Memory B cell (primary cell): Measurements from ENCODE around the gene GALNT17.

Experiments
- ATAC-seq: fragments of 150-1000 bp; cut with Tn5 transposase; 2 replicates; pipeline ENCODE4 v1.10.0; 2021; ENCODE audit warnings: low read depth, mild to moderate bottlenecking, moderate library complexity
- DNase-seq, 2 donors: peaks; one replicate each; pipeline ENCODE4 v3.0.0; 2022; ENCODE audit warnings: low spot score in 2 of 2
- H3K27ac Mint-ChIP-seq: one replicate; pipeline ENCODE4 v1.8.0; 2022; ENCODE audit warnings: mild to moderate bottlenecking, moderate library complexity, mixed read lengths
- H3K27me3 Mint-ChIP-seq: one replicate; pipeline ENCODE4 v1.8.0; 2022; ENCODE audit warnings: mixed read lengths
- H3K36me3 Mint-ChIP-seq: one replicate; pipeline ENCODE4 v1.8.0; 2022; ENCODE audit warnings: mild to moderate bottlenecking, mixed read lengths
- H3K4me1 Mint-ChIP-seq: one replicate; pipeline ENCODE4 v1.8.0; 2022; ENCODE audit warnings: mixed read lengths
- H3K4me3 Mint-ChIP-seq: one replicate; pipeline ENCODE4 v1.8.0; 2022; ENCODE audit warnings: mild to moderate bottlenecking, moderate library complexity, mixed read lengths
- H3K9me3 Mint-ChIP-seq: one replicate; pipeline ENCODE4 v1.8.0; 2022; ENCODE audit warnings: mixed read lengths

GALNT17 gene

GRCh38 chr7:71453630-71454029 lies 321.7 kb downstream of the GALNT17 start:
- H3K36me3 Mint-ChIP-seq, result no peaks in the 10 kb centered on the region
- H3K4me3 Mint-ChIP-seq, result no peak overlapping the region
- DNase-seq (no peak), ATAC-seq (no peak)
- H3K27me3 Mint-ChIP-seq, result no peaks in the 10 kb centered on the region
- no peaks in the 10 kb centered on the region for H3K9me3 Mint-ChIP-seq
- no peaks in the 10 kb centered on the region for H3K4me1 Mint-ChIP-seq
- no peak overlapping the region for H3K27ac Mint-ChIP-seq

GRCh38 chr7:71454981-71455380 lies 323.0 kb downstream of the GALNT17 start:
- DNase-seq (no peak), ATAC-seq (no peak)
- H3K4me1 Mint-ChIP-seq, result no peaks in the 10 kb centered on the region
- H3K4me3 Mint-ChIP-seq, result no peak overlapping the region
- no peaks in the 10 kb centered on the region for H3K36me3 Mint-ChIP-seq
- no peaks in the 10 kb centered on the region for H3K27me3 Mint-ChIP-seq
- H3K9me3 Mint-ChIP-seq, result no peaks in the 10 kb centered on the region
- no peak overlapping the region for H3K27ac Mint-ChIP-seq

- no peak overlapping the region for H3K27ac Mint-ChIP-seq
- H3K27me3 Mint-ChIP-seq, result no peaks in the 10 kb centered on the region
These were observed 325.1 kb downstream of the GALNT17 start for GRCh38 chr7:71457021-71457420.

GRCh38 chr7:71457846-71458590 lies 326.1 kb downstream of the GALNT17 start:
- Mint-ChIP-seq H3K27ac (no peak overlapping the region), H3K36me3 (no peaks in the 10 kb centered on the region), H3K4me3 (no peak overlapping the region), H3K9me3 (peaks cover 2% of the 10 kb centered on the region), H3K27me3 (no peaks in the 10 kb centered on the region), H3K4me1 (no peaks in the 10 kb centered on the region)
- DNase-seq, result no peak
- ATAC-seq, result no peak

More at GRCh38 chr7:71457021-71457420, 325.1 kb downstream of the GALNT17 start:
- ATAC-seq (no peak), DNase-seq (no peak)
- Mint-ChIP-seq H3K9me3 (no peaks in the 10 kb centered on the region), H3K4me1 (no peaks in the 10 kb centered on the region), H3K36me3 (no peaks in the 10 kb centered on the region), H3K4me3 (no peak overlapping the region)

- Mint-ChIP-seq H3K4me3 (no peak overlapping the region), H3K9me3 (peaks cover 2% of the 10 kb centered on the region), H3K27ac (no peak overlapping the region), H3K27me3 (no peaks in the 10 kb centered on the region), H3K36me3 (no peaks in the 10 kb centered on the region), H3K4me1 (no peaks in the 10 kb centered on the region)
- ATAC-seq (no peak), DNase-seq (no peak)
These were observed 327.2 kb downstream of the GALNT17 start for GRCh38 chr7:71459132-71459531.

GRCh38 chr7:71461572-71461971 lies 329.6 kb downstream of the GALNT17 start:
- H3K36me3 Mint-ChIP-seq, result no peaks in the 10 kb centered on the region
- no peak for ATAC-seq
- DNase-seq, result no peak
- no peak overlapping the region for H3K27ac Mint-ChIP-seq
- no peaks in the 10 kb centered on the region for H3K4me1 Mint-ChIP-seq
- H3K4me3 Mint-ChIP-seq, result no peak overlapping the region
- no peaks in the 10 kb centered on the region for H3K27me3 Mint-ChIP-seq
- H3K9me3 Mint-ChIP-seq, result peaks cover 5% of the 10 kb centered on the region

GRCh38 chr7:71465741-71466189 lies 333.8 kb downstream of the GALNT17 start:
- no peaks in the 10 kb centered on the region for H3K4me1 Mint-ChIP-seq
- DNase-seq, result no peak
- H3K27ac Mint-ChIP-seq, result no peak overlapping the region

GRCh38 chr7:71466448-71467145 lies 334.7 kb downstream of the GALNT17 start:
- H3K27ac Mint-ChIP-seq, result no peak overlapping the region
- no peak for DNase-seq

More at GRCh38 chr7:71465741-71466189, 333.8 kb downstream of the GALNT17 start:
- Mint-ChIP-seq H3K4me3 (no peak overlapping the region), H3K27me3 (no peaks in the 10 kb centered on the region), H3K36me3 (no peaks in the 10 kb centered on the region), H3K9me3 (peaks cover 10% of the 10 kb centered on the region)
- ATAC-seq, result no peak

GRCh38 chr7:71470326-71470725 lies 338.4 kb downstream of the GALNT17 start:
- Mint-ChIP-seq H3K4me1 (no peaks in the 10 kb centered on the region), H3K27ac (no peak overlapping the region), H3K36me3 (no peaks in the 10 kb centered on the region), H3K27me3 (no peaks in the 10 kb centered on the region), H3K4me3 (no peak overlapping the region), H3K9me3 (peaks cover 11% of the 10 kb centered on the region)
- no peak for DNase-seq
- ATAC-seq, result no peak

More at GRCh38 chr7:71466448-71467145, 334.7 kb downstream of the GALNT17 start:
- no peaks in the 10 kb centered on the region for H3K27me3 Mint-ChIP-seq
- peaks cover 10% of the 10 kb centered on the region for H3K9me3 Mint-ChIP-seq
- H3K36me3 Mint-ChIP-seq, result no peaks in the 10 kb centered on the region
- no peak for ATAC-seq
- no peak overlapping the region for H3K4me3 Mint-ChIP-seq
- no peaks in the 10 kb centered on the region for H3K4me1 Mint-ChIP-seq

GRCh38 chr7:71470830-71471229 lies 338.9 kb downstream of the GALNT17 start:
- Mint-ChIP-seq H3K27ac (no peak overlapping the region), H3K4me1 (no peaks in the 10 kb centered on the region), H3K9me3 (peaks cover 9% of the 10 kb centered on the region), H3K4me3 (no peak overlapping the region), H3K27me3 (no peaks in the 10 kb centered on the region), H3K36me3 (no peaks in the 10 kb centered on the region)
- no peak for ATAC-seq
- no peak for DNase-seq

GRCh38 chr7:71472962-71473361 lies 341.0 kb downstream of the GALNT17 start:
- no peak overlapping the region for H3K27ac Mint-ChIP-seq
- H3K27me3 Mint-ChIP-seq, result no peaks in the 10 kb centered on the region

GRCh38 chr7:71473366-71473967 lies 341.5 kb downstream of the GALNT17 start:
- Mint-ChIP-seq H3K4me1 (no peaks in the 10 kb centered on the region), H3K4me3 (no peak overlapping the region), H3K36me3 (no peaks in the 10 kb centered on the region), H3K9me3 (peaks cover 10% of the 10 kb centered on the region), H3K27me3 (no peaks in the 10 kb centered on the region), H3K27ac (no peak overlapping the region)
- no peak for ATAC-seq
- DNase-seq, result no peak

More at GRCh38 chr7:71472962-71473361, 341.0 kb downstream of the GALNT17 start:
- H3K36me3 Mint-ChIP-seq, result no peaks in the 10 kb centered on the region
- peaks cover 10% of the 10 kb centered on the region for H3K9me3 Mint-ChIP-seq
- ATAC-seq, result no peak
- H3K4me1 Mint-ChIP-seq, result no peaks in the 10 kb centered on the region
- H3K4me3 Mint-ChIP-seq, result no peak overlapping the region
- DNase-seq, result no peak

GRCh38 chr7:71477441-71477840 lies 345.5 kb downstream of the GALNT17 start:
- H3K27me3 Mint-ChIP-seq, result no peaks in the 10 kb centered on the region
- H3K4me1 Mint-ChIP-seq, result no peaks in the 10 kb centered on the region
- H3K9me3 Mint-ChIP-seq, result peaks cover 7% of the 10 kb centered on the region
- DNase-seq, result no peak
- no peak for ATAC-seq
- no peaks in the 10 kb centered on the region for H3K36me3 Mint-ChIP-seq
- H3K4me3 Mint-ChIP-seq, result no peak overlapping the region
- H3K27ac Mint-ChIP-seq, result no peak overlapping the region

- Mint-ChIP-seq H3K4me1 (no peaks in the 10 kb centered on the region), H3K27me3 (no peaks in the 10 kb centered on the region), H3K27ac (no peak overlapping the region), H3K4me3 (no peak overlapping the region), H3K36me3 (no peaks in the 10 kb centered on the region), H3K9me3 (peaks cover 7% of the 10 kb centered on the region)
- ATAC-seq, result no peak
- no peak for DNase-seq
These were observed 347.3 kb downstream of the GALNT17 start for GRCh38 chr7:71479231-71479630.
